Measurements from ENCODE around the gene NCF2.

The NCF2 gene

DNA sequence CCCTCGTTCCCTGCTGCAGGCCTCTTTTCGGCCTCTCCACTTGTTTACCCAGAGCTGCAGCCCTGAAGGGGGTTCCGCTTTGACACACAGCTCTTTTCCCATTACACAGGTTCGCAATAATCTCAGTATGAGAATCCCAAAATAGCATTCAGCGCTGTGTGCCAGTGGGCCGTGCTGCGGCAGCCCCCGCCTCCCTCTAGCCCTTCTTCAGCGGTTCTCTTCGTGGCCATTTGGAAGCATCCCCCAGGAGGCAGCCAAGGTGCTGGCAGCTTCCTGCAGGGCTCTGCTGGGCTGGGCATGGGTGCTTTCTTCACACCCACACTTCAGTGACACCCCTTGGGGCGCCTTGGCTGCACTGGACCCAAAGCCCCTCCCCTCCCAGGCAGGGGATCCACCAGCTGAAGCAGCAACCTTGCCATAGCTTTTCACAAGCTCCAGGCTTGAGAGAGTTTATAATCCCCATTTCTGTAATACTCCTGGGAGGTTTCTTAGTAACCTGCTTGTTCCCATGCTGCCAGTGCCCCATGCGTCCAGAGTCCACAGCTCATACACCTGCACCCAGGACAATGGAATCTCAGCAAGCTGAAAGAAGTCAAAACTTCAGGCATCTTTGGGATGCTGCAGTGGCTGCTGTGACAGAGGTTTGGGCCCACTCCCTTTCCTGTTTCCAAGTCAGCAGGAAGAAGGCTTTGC is 8.1 kb downstream of the NCF2 start:
- DNase-seq: no peak

DNA sequence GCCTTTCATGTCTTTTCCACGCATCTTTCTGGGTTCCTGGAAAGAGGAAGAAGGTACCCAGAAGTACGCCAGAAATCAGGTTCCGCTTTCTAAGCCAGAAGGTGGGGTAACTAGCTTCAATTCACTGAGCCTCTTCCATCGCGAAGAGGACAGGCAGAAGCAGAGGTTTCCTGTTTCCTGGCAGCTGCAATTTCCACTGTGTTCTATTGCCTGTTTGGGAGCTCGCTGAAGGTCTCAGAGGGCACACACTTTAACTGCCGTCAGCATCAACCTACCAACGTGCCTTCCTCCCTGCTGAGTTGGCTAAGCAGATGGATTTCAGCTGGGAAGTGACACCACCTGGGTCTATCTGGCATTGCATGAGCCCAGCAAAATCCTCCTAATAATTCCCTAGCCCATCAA is 10.0 kb downstream of the NCF2 start:
- peak; percentile 90 for DNase-seq

DNA sequence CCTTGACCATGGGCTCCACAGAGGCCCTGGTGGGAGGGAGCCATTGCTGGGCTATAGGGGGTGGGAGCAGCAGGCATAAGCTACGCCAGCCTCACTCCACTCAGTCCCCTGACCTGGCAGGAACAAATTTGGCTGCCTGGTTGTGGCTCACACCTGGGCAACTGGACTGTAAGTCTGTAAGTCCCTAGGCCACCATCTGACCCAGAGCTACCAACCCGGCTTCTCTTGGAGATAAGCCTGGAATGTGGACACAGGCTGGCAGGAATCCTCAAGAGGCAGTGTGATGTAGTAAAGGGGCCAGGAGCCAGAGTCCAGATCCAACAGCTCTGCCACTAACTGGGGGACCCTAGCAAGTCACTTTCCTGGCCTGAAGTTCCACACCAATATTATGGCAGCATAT is 11.4 kb downstream of the NCF2 start:
- DNase-seq: no peak

GRCh38 chr1:183577897-183578465 is 12.3 kb downstream of the NCF2 start:
- peak; percentile 43 for DNase-seq

- DNase-seq: no peak
Measured at GRCh38 chr1:183576537-183576936, 13.7 kb downstream of the NCF2 start.

DNA sequence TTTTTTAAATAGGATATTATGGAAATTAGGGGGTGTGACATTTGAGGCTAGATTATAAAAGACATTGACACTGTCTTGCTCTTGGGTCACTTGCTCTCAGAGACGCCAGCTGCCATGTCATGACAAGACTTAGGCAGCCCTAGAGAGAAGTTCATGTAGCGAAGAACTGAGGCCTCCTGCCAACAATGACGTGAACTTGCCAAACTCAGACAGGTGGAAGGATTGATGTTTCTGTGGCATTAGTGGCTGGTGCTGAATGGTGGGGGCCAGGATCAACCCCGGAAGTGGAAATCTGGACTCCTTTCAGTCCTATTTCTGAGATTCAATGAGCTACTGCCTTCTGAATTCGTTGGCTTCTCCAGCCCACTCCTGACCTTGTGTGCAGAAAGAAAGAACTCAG is 14.7 kb downstream of the NCF2 start:
- DNase-seq: no peak

DNA sequence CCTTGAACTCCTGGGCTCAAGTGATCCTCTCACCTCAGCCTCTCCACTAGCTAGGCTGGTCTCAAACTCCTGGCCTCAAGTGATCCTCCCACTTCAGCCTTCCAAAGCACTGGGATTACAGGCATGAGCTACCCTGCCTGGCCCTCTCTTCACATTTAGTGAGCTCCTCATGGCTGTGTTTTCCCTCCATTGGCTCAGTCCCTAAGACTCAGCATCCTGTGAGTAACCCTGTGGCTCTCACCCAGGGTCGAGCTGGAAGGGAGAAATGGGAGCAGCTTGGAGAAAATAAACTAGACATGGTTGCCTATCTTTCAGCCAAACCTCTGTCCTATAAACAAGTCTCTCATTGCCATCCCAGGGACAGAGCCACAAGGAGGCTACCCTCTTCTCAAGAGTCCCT is 17.5 kb downstream of the NCF2 start:
- DNase-seq: no peak

DNA sequence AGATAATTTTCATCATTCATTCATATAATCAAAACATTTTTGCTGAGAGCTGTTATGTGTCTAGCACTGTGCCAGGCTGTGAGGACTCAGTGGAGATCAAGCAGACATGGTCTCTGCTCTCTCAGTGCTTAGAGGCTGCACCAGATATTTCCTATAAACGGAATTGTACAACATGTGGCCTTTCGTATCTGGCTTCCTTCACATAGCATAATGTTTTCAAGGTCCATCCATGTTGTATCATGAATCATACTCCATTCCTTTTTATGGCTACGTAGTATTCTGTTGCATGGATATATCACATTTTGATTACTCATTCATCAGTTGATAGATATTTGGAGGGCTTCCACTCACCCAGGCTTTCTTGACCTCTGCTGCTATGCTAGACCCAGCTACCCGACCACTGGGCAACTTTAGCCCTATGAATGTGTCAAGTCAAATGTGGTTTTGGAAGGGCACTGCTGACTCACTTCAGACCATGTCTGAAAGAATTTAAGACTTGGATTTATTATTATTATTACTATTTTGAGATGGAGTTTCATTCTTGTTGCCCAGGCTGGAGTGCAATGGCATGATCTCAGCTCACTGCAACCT is 18.5 kb downstream of the NCF2 start:
- DNase-seq: no peak

DNA sequence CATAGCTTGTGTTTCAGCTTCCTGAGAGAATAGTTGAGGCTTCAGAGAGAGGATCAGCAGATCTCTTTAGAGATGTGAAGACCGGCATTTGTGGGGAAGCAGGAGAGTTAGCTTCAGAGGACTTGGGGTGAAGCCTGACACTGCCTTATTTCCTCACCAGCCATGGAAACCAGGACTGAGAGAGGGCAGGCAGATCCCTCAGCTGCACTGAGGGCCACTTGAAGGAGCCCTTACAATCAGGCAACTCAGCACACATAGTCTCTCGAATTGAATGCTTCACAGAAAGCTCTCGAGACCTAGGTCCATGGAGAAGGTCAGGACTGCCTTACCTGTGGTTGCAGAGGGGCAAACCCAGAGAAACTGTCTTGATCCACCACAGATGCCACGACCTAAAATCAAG is 19.8 kb downstream of the NCF2 start:
- no peak for DNase-seq

GRCh38 chr1:183569801-183570200 is 20.5 kb downstream of the NCF2 start:
- no peak for DNase-seq

GRCh38 chr1:183569141-183569540 is 21.1 kb downstream of the NCF2 start:
- no peak for DNase-seq

GRCh38 chr1:183568176-183569021 is 21.9 kb downstream of the NCF2 start:
- DNase-seq: no peak

GRCh38 chr1:183567584-183567983 is 22.7 kb downstream of the NCF2 start:
- DNase-seq: peak; percentile 59

DNA sequence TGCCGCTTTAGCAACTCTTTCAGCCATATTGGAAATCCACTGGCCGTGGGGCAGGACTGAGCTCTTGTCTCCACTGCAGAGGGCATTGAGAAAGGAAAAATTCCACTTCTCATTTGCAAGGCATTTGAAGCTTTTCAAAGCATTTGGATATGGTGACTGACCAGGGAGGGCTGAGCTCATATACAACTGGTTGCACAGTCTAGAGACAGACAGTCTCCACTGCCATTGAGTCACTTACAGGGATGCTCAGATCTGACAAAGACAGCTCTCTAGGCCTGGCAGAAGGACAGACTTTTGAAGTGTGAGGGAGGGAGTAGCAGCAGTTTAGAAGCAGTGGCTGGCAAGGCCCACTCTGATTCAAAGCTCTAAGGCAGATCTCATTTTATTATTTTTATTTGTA is 24.2 kb downstream of the NCF2 start:
- DNase-seq: no peak

GRCh38 chr1:183565261-183565660 is 25.0 kb downstream of the NCF2 start:
- no peak for DNase-seq

DNA sequence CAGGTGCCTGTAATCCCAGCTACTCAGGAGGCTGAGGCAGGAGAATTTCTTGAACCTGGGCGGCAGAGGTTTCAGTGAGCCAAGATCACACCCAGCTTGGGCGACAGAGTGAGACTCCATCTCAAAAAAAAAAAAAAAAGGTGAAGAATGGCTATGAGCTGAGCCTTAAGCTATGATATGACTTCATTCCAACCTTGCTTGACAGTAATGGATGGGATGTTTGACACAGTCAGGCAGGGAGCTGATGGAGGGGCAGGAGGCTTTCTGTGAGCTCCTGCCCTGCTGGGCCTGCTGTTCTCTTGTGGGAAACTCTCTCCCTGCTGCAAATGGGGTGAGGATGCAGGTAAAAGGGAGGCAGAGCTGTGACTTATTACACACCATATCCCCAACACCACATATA is 27.6 kb downstream of the NCF2 start:
- no peak for DNase-seq

- no peak for DNase-seq
Measured at GRCh38 chr1:183559061-183559460, 31.2 kb downstream of the NCF2 start.

DNA sequence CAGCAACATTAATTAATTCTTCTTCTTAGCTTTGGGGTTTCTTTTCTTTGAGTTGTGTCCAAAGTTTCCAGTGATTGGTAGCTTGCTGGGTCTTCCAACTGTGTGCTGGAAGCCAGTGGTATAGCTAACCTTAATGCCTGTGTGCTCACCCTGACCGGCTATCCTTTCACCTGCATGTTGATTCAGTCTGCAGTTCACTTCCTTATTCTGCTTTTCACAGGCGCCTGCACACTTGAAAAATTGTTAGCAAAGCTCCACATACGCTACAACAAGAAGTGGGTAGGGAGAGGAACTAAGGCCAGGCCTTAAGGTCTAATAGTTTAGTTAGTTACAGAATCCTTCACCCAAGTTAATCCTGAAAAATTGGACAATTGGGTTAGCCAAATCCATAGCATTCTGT is 35.7 kb downstream of the NCF2 start:
- no peak for DNase-seq

GRCh38 chr1:183553764-183554163 is 36.5 kb downstream of the NCF2 start:
- no peak for DNase-seq

DNA sequence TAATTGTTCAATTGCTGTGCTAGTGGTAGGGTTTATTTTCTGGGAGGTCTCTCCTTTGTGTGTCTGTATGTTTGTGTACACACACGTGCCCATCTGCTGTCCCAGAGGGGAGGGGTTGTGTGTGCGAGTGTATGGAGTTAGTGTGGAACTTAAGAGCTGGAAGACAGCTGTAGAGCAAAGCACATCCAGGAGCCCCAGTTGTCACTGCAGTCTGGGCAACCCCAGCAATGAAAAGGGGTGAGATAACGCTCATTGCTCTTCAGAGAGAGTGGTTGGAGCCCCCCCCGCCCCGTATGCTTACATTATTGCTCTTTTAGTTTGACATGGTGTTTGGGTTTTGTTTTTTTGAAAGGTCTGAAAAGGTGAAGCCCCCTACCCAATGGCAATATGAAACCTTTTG is 36.9 kb downstream of the NCF2 start:
- no peak for DNase-seq

DNA sequence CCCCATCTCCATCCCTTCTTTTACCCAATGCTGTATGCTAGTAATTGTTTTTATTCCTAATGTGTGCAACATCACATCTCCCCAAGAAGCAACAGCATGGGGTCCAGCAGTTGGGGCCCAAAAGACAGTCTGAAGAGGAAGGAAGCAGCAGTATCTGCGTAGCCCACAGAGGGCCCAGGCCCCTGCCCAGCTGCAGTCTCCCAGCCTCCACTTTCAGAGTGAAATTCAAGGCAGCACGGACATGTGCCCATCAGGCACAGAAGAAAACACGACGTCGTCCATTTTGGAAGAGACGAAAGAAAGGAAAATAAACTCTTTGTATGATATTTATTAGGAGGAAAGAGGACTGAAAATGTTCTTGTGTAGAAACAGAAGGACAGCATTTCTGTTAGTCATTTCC is 37.4 kb downstream of the NCF2 start:
- DNase-seq: no peak

DNA sequence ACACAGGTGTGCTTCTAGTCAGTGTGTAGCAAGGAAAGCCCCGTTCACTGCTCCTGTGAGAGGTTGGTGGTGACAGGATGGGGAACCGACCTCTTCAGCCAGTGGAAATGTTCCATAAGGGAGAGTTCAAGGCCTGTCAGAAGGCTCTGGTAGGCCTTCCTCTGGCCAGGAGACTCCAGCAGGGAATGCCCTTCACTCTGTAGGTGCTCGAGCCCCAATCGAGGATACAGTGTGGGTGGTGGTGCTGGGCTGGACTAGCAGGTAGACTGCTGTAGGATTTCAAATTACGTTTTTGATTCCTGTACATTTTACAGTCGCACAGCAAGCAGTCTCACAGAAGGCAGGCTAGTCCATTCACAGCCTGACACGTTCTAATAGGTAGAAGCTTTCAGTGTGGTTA is 37.8 kb downstream of the NCF2 start:
- DNase-seq: no peak

DNA sequence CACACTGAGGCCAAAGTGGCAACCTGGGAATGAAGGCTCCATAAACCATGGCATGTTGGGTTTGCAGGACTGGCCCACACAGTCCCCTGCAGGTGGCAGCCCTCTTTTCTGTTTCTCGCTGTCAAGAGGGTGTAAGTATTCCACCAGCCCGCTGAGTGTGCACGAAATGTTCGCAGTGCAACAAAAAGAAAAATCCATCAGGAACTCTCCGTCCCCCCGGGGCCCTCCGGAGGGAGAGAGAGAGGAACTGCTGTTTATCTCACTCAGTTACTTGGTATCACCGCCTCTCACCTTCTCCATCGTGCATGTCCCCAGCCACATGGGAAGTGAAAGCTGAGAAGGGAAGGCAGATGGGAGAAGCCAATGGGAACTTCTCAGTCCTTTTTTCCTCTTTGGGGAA is 38.3 kb downstream of the NCF2 start:
- DNase-seq: no peak

- DNase-seq: no peak
Measured at GRCh38 chr1:183550915-183551314, 39.3 kb downstream of the NCF2 start.

Data from KG1 (cell line).